Subcutaneous abdominal adipose tissue (tissue), 5 donors: Measurements from ENCODE around the gene CLTB.
"Not testable (repeated sequence)": the region's sequence is repeated elsewhere in the genome, so short reads cannot be mapped to it uniquely, and the experiment has no call there.

Experiments used
- H3K27ac ChIP-seq: one replicate; pipeline ENCODE4 v1.7.0; 2013; ENCODE audit warnings: low read depth, mild to moderate bottlenecking, inconsistent platforms, low read length, moderate library complexity
- H3K27me3 ChIP-seq, 5 donors: one replicate each; pipeline ENCODE4 v1.7.0; 2013; ENCODE audit warnings: low read length in 5 of 5, inconsistent platforms in 1 of 5; ENCODE audit not compliant: control insufficient read depth in 5 of 5, insufficient read depth in 4 of 5
- H3K36me3 ChIP-seq, 5 donors: one replicate each; pipeline ENCODE4 v1.7.0; 2013; ENCODE audit warnings: low read length in 5 of 5; ENCODE audit not compliant: control insufficient read depth in 5 of 5, insufficient read depth in 5 of 5
- H3K4me1 ChIP-seq, 5 donors: one replicate each; pipeline ENCODE4 v1.7.0; 2013; ENCODE audit warnings: low read length in 5 of 5, mild to moderate bottlenecking in 3 of 5, moderate library complexity in 1 of 5; ENCODE audit not compliant: control insufficient read depth in 5 of 5, insufficient read depth in 5 of 5
- H3K4me3 ChIP-seq, 5 donors: one replicate each; pipeline ENCODE4 v1.7.0; 2013; ENCODE audit warnings: low read length in 5 of 5, low read depth in 1 of 5
- H3K9ac ChIP-seq, 5 donors: one replicate each; pipeline ENCODE4 v1.7.0; 2013; ENCODE audit warnings: low read length in 5 of 5, mild to moderate bottlenecking in 4 of 5, moderate library complexity in 3 of 5
- H3K9me3 ChIP-seq, 5 donors: one replicate each; pipeline ENCODE4 v1.7.0; 2013; ENCODE audit warnings: low read length in 5 of 5; ENCODE audit not compliant: control insufficient read depth in 5 of 5
- donor health status: healthy.
- donor health status: healthy.
- donor health status: healthy.
- donor health status: healthy.
- donor health status: healthy.

The CLTB gene

GRCh38 chr5:176446884-176447590, 30.7 kb upstream of the CLTB start:
- no peaks in the 10 kb centered on the region for H3K27me3 ChIP-seq

GRCh38 chr5:176446028-176446665, 29.8 kb upstream of the CLTB start:
- Histone ChIP-seq H3K27ac (no peak overlapping the region), H3K27me3 (peaks cover 0 to 8% (median 4%) of the 10 kb centered on the region in 5 donors), H3K36me3 (no peaks in the 10 kb centered on the region), H3K4me1 (peaks cover 0 to 33% (median 28%) of the 10 kb centered on the region in 5 donors), H3K4me3 (no peak overlapping the region), H3K9me3 (no peaks in the 10 kb centered on the region), H3K9ac (no peak overlapping the region)

More at GRCh38 chr5:176446884-176447590, 30.7 kb upstream of the CLTB start:
- peaks cover 0 to 30% (median 25%) of the 10 kb centered on the region in 5 donors for H3K4me1 ChIP-seq
- no peaks in the 10 kb centered on the region for H3K9me3 ChIP-seq
- peak overlapping the region; percentile 94 for H3K27ac ChIP-seq
- H3K36me3 ChIP-seq, result no peaks in the 10 kb centered on the region
- H3K4me3 ChIP-seq, result peak overlapping the region; percentile 72 to 99 (median 92)
- H3K9ac ChIP-seq, result peak overlapping the region; percentile 81 to 100 (median 95)

- Histone ChIP-seq H3K36me3 (no peaks in the 10 kb centered on the region), H3K9ac (no peak overlapping the region), H3K4me1 (peaks cover 0 to 30% (median 23%) of the 10 kb centered on the region in 5 donors), H3K9me3 (no peaks in the 10 kb centered on the region), H3K27me3 (peaks cover 0 to 8% (median 7%) of the 10 kb centered on the region in 5 donors), H3K4me3 (no peak overlapping the region), H3K27ac (no peak overlapping the region)
Observed at GRCh38 chr5:176444742-176445141, 28.4 kb upstream of the CLTB start.

GRCh38 chr5:176442911-176443310, 26.6 kb upstream of the CLTB start:
- not testable (repeated sequence) for H3K27ac ChIP-seq, H3K9ac ChIP-seq

GRCh38 chr5:176441921-176442323, 25.6 kb upstream of the CLTB start:
- Histone ChIP-seq H3K4me3 (no peak overlapping the region), H3K9ac (no peak overlapping the region), H3K27ac (no peak overlapping the region), H3K9me3 (no peaks in the 10 kb centered on the region), H3K4me1 (peaks cover 0 to 12% (median 3%) of the 10 kb centered on the region in 5 donors), H3K36me3 (no peaks in the 10 kb centered on the region), H3K27me3 (peaks cover 3 to 8% (median 7%) of the 10 kb centered on the region in 5 donors)

More at GRCh38 chr5:176442911-176443310, 26.6 kb upstream of the CLTB start:
- H3K4me1 ChIP-seq, result peaks cover 0 to 18% (median 12%) of the 10 kb centered on the region in 5 donors
- not testable (repeated sequence) for H3K36me3 ChIP-seq, H3K4me3 ChIP-seq, H3K9me3 ChIP-seq, H3K27me3 ChIP-seq

GRCh38 chr5:176440927-176441706, 24.8 kb upstream of the CLTB start:
- Histone ChIP-seq H3K4me3 (no peak overlapping the region), H3K9me3 (no peaks in the 10 kb centered on the region), H3K27ac (no peak overlapping the region)

GRCh38 chr5:176438959-176439757, 22.8 kb upstream of the CLTB start:
- no peaks in the 10 kb centered on the region for H3K36me3 ChIP-seq
- H3K9me3 ChIP-seq, result no peaks in the 10 kb centered on the region
- H3K27ac ChIP-seq, result no peak overlapping the region
- H3K4me1 ChIP-seq, result peaks cover 0 to 12% (median 0%) of the 10 kb centered on the region in 5 donors
- no peak overlapping the region for H3K4me3 ChIP-seq
- no peak overlapping the region for H3K9ac ChIP-seq
- H3K27me3 ChIP-seq, result peaks cover 5 to 8% (median 7%) of the 10 kb centered on the region in 5 donors

More at GRCh38 chr5:176440927-176441706, 24.8 kb upstream of the CLTB start:
- Histone ChIP-seq H3K9ac (no peak overlapping the region), H3K27me3 (peaks cover 3 to 8% (median 7%) of the 10 kb centered on the region in 5 donors), H3K36me3 (no peaks in the 10 kb centered on the region), H3K4me1 (peaks cover 0 to 12% (median 0%) of the 10 kb centered on the region in 5 donors)

GRCh38 chr5:176436656-176437055, 20.3 kb upstream of the CLTB start:
- H3K9ac ChIP-seq, result peak overlapping the region in 1 of 5 donors; percentile 38
- H3K4me3 ChIP-seq, result peak overlapping the region in 2 of 5 donors; percentile 20 to 25
- peaks cover 2 to 8% (median 6%) of the 10 kb centered on the region in 5 donors for H3K27me3 ChIP-seq
- H3K4me1 ChIP-seq, result peaks cover 0 to 7% (median 0%) of the 10 kb centered on the region in 5 donors
- H3K9me3 ChIP-seq, result no peaks in the 10 kb centered on the region
- H3K36me3 ChIP-seq, result no peaks in the 10 kb centered on the region
- no peak overlapping the region for H3K27ac ChIP-seq

- Histone ChIP-seq H3K36me3 (no peaks in the 10 kb centered on the region), H3K4me3 (no peak overlapping the region)
Observed at GRCh38 chr5:176432707-176433106, 16.4 kb upstream of the CLTB start.

More at GRCh38 chr5:176432707-176433106, 16.4 kb upstream of the CLTB start:
- Histone ChIP-seq H3K4me1 (peaks cover 0 to 3% (median 0%) of the 10 kb centered on the region in 5 donors), H3K27ac (no peak overlapping the region), H3K9me3 (no peaks in the 10 kb centered on the region), H3K27me3 (peaks cover 0 to 3% (median 0%) of the 10 kb centered on the region in 5 donors), H3K9ac (no peak overlapping the region)
